HG02840 (cell line): ENCODE measurements around the gene CCDC192.

ENCODE experiments used
- ATAC-seq: cut with Tn5 transposase; IDR thresholded peaks from one replicate; pipeline ENCODE4 v1.9.1; 2021; ENCODE audit warnings: mild to moderate bottlenecking, moderate library complexity, moderate number of reproducible peaks; ENCODE audit not compliant: unreplicated experiment, low FRiP score

The CCDC192 gene

GRCh38 chr5:127969651-127970050 lies 266.5 kb downstream of the CCDC192 start:
- no peak for ATAC-seq

GRCh38 chr5:127970081-127970480 lies 266.9 kb downstream of the CCDC192 start:
- no peak for ATAC-seq

GRCh38 chr5:127970854-127971425 lies 267.7 kb downstream of the CCDC192 start:
- ATAC-seq = no peak

- no peak for ATAC-seq
Observed at GRCh38 chr5:127975961-127976360, 272.8 kb downstream of the CCDC192 start.

GRCh38 chr5:127976525-127976924 lies 273.3 kb downstream of the CCDC192 start:
- no peak for ATAC-seq

GRCh38 chr5:127976991-127977717 lies 274.0 kb downstream of the CCDC192 start:
- no peak for ATAC-seq

GRCh38 chr5:127978738-127979300 lies 275.6 kb downstream of the CCDC192 start:
- ATAC-seq = no peak

- ATAC-seq = no peak
Observed at GRCh38 chr5:127979475-127979874, 276.3 kb downstream of the CCDC192 start.

- no peak for ATAC-seq
Observed at GRCh38 chr5:127980843-127981242, 277.7 kb downstream of the CCDC192 start.

- ATAC-seq = no peak
Observed at GRCh38 chr5:127981498-127981897, 278.3 kb downstream of the CCDC192 start.

GRCh38 chr5:127985811-127986325 lies 282.7 kb downstream of the CCDC192 start:
- ATAC-seq = no peak

- ATAC-seq = no peak
Observed at GRCh38 chr5:127987354-127988145, 284.4 kb downstream of the CCDC192 start.

- ATAC-seq = no peak
Observed at GRCh38 chr5:127988146-127988760, 285.1 kb downstream of the CCDC192 start.
